Caco-2 (cell line): ENCODE measurements around the gene FAM89A. TPM values are rescaled to one million over a fixed set of nuclear protein-coding genes. Genes with fewer than 3 reads are reported as not detected.
"Not testable (repeated sequence)": the region's sequence is repeated elsewhere in the genome, so short reads cannot be mapped to it uniquely, and the experiment has no call there.

Experiments used
- BruUV-seq: library from RNA; stranded (reverse); fragments of 400-500 nt; replicated peaks from 2 replicates; lab custom pipeline; 2021; lab: Mats Ljungman, UMichigan
- CTCF ChIA-PET: fragments of 300-600 bp; sonication (Branson Sonifier 250); formaldehyde crosslinking; loops from one replicate; lab custom pipeline; 2022; ENCODE audit warnings: antibody characterized with exemption; lab: Charles Lee
- POLR2A ChIA-PET: fragments of 300-600 bp; sonication (Branson Sonifier 250); formaldehyde crosslinking; loops from one replicate; lab custom pipeline; 2022; ENCODE audit warnings: antibody characterized with exemption; lab: Charles Lee
- DNase-seq, 2 experiments: peaks; one replicate each; pipeline versions ENCODE4 v3.0.0 to v3.0.0-alpha.2; 2020 to 2022
- H3K27me3 ChIP-seq: replicated peaks from 2 replicates; pipeline ENCODE4 v1.6.0; 2011; ENCODE audit warnings: low read length; ENCODE audit not compliant: control insufficient read depth, insufficient read depth
- H3K36me3 ChIP-seq: 2 replicates; pipeline ENCODE4 v1.5.1; 2011; ENCODE audit warnings: low read length; ENCODE audit not compliant: control insufficient read depth, insufficient read depth
- H3K4me1 ChIP-seq: fragments of 250-450 bp; sonication (Bioruptor Pico); 2 replicates; pipeline ENCODE4 v1.5.1; 2020; ENCODE audit warnings: mild to moderate bottlenecking
- H3K4me3 ChIP-seq: 2 replicates; pipeline ENCODE4 v1.5.1; 2011; ENCODE audit warnings: low read depth, mild to moderate bottlenecking, control low read depth, low read length
- H3K9me3 ChIP-seq: fragments of 250-450 bp; sonication (Bioruptor Pico); 2 replicates; pipeline ENCODE4 v1.5.1; 2020; ENCODE audit warnings: mild to moderate bottlenecking, moderate library complexity
- H3K27ac Mint-ChIP-seq: one replicate; pipeline ENCODE4 v1.8.0; 2022; ENCODE audit warnings: mixed read lengths; ENCODE audit not compliant: unreplicated experiment
- H3K27me3 Mint-ChIP-seq: one replicate; pipeline ENCODE4 v1.8.0; 2022; ENCODE audit warnings: mixed read lengths; ENCODE audit not compliant: insufficient read depth, unreplicated experiment
- H3K36me3 Mint-ChIP-seq: one replicate; pipeline ENCODE4 v1.8.0; 2022; ENCODE audit warnings: mild to moderate bottlenecking, mixed read lengths; ENCODE audit not compliant: insufficient read depth, unreplicated experiment
- H3K4me1 Mint-ChIP-seq: one replicate; pipeline ENCODE4 v1.8.0; 2022; ENCODE audit warnings: low read depth, mixed read lengths; ENCODE audit not compliant: unreplicated experiment
- H3K4me3 Mint-ChIP-seq: one replicate; pipeline ENCODE4 v1.8.0; 2022; ENCODE audit warnings: mild to moderate bottlenecking, moderate library complexity, mixed read lengths; ENCODE audit not compliant: unreplicated experiment
- H3K9me3 Mint-ChIP-seq: one replicate; pipeline ENCODE4 v1.8.0; 2022; ENCODE audit warnings: mixed read lengths; ENCODE audit not compliant: unreplicated experiment
- intact Hi-C: fragments of 100-400 bp; cut with micrococcal nuclease; formaldehyde crosslinking; loops from one replicate; pipeline ENCODE4 v1.10.0; 2022; ENCODE audit not compliant: unreplicated experiment
- total RNA-seq: library from RNA; stranded (reverse); gene quantifications from 2 replicates; pipeline ENCODE4 v1.2.3, GENCODE V29; 2022
- TF ChIP-seq, protein P1 (sequence below), 2 experiments: fragments of 200-600 bp in 1 of 2; IDR thresholded peaks; 1 replicate in 1 of 2; 2 replicates in 1 of 2; pipeline versions ENCODE4 v1.5.1 to v1.8.0; 2011 to 2022; ENCODE audit warnings: antibody characterized with exemption in 1 of 2, control low read depth in 1 of 2, inconsistent platforms in 1 of 2, low read depth in 1 of 2, low read length in 1 of 2, mild to moderate bottlenecking in 1 of 2, moderate library complexity in 1 of 2; ENCODE audit not compliant: insufficient read depth in 1 of 2, severe bottlenecking in 1 of 2, unreplicated experiment in 1 of 2

The FAM89A gene
- total RNA-seq, 1 experiment from 2014 or later, result 44.2 TPM

- BruUV-seq, result no TSS peak
- no peaks in the 10 kb centered on the region for H3K9me3 ChIP-seq
- no peak overlapping the region for H3K27ac Mint-ChIP-seq
- no peaks in the 10 kb centered on the region for H3K9me3 Mint-ChIP-seq
- TF ChIP-seq, protein P1, sequence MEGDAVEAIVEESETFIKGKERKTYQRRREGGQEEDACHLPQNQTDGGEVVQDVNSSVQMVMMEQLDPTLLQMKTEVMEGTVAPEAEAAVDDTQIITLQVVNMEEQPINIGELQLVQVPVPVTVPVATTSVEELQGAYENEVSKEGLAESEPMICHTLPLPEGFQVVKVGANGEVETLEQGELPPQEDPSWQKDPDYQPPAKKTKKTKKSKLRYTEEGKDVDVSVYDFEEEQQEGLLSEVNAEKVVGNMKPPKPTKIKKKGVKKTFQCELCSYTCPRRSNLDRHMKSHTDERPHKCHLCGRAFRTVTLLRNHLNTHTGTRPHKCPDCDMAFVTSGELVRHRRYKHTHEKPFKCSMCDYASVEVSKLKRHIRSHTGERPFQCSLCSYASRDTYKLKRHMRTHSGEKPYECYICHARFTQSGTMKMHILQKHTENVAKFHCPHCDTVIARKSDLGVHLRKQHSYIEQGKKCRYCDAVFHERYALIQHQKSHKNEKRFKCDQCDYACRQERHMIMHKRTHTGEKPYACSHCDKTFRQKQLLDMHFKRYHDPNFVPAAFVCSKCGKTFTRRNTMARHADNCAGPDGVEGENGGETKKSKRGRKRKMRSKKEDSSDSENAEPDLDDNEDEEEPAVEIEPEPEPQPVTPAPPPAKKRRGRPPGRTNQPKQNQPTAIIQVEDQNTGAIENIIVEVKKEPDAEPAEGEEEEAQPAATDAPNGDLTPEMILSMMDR (IDR thresholded peaks at IDR 0.05; ENCODE audit: insufficient read depth in 1 of 2, low read depth in 1 of 2, low read length in 1 of 2, severe bottlenecking in 1 of 2, unreplicated experiment in 1 of 2), result no peak
- no peaks in the 10 kb centered on the region for H3K27me3 ChIP-seq
- no peak for DNase-seq
- ChIA-PET POLR2A (no interaction called here), CTCF (no interaction called here)
- peaks cover 15% of the 10 kb centered on the region for H3K36me3 Mint-ChIP-seq
- peaks cover 26% of the 10 kb centered on the region for H3K4me1 Mint-ChIP-seq
- no peaks in the 10 kb centered on the region; the same call in 1 of the 2 replicates for H3K36me3 ChIP-seq
- H3K4me1 ChIP-seq, result peaks cover 33% of the 10 kb centered on the region
- H3K4me3 Mint-ChIP-seq, result no peak overlapping the region
- intact Hi-C loops, result no loop called here
- no peaks in the 10 kb centered on the region for H3K27me3 Mint-ChIP-seq
- no peak overlapping the region for H3K4me3 ChIP-seq
Measured at GRCh38 chr1:231032963-231033362, 7.1 kb downstream of the FAM89A start.

- Mint-ChIP-seq H3K9me3 (no peaks in the 10 kb centered on the region), H3K4me3 (no peak overlapping the region), H3K27me3 (no peaks in the 10 kb centered on the region), H3K36me3 (peaks cover 19% of the 10 kb centered on the region), H3K4me1 (peaks cover 6% of the 10 kb centered on the region), H3K27ac (no peak overlapping the region)
- H3K4me1 ChIP-seq, result peaks cover 13% of the 10 kb centered on the region; the same call in 1 of the 2 replicates
- H3K27me3 ChIP-seq, result no peaks in the 10 kb centered on the region
- no peaks in the 10 kb centered on the region; the same call in 1 of the 2 replicates for H3K36me3 ChIP-seq
- H3K9me3 ChIP-seq, result no peaks in the 10 kb centered on the region
- no peak overlapping the region for H3K4me3 ChIP-seq
- CTCF ChIA-PET, result no interaction called here
- no peak for DNase-seq
- intact Hi-C loops, result no loop called here
- POLR2A ChIA-PET, result no interaction called here
- no TSS peak for BruUV-seq
- TF ChIP-seq, protein P1 (IDR thresholded peaks at IDR 0.05; ENCODE audit: insufficient read depth in 1 of 2, low read depth in 1 of 2, low read length in 1 of 2, severe bottlenecking in 1 of 2, unreplicated experiment in 1 of 2), result no peak
Measured at GRCh38 chr1:231029841-231030240, 10.2 kb downstream of the FAM89A start.

- H3K27ac Mint-ChIP-seq, BruUV-seq, POLR2A ChIA-PET, H3K4me3 Mint-ChIP-seq, H3K36me3 ChIP-seq, H3K27me3 ChIP-seq, CTCF ChIA-PET, H3K27me3 Mint-ChIP-seq, H3K9me3 Mint-ChIP-seq, H3K4me1 Mint-ChIP-seq, intact Hi-C loops, H3K9me3 ChIP-seq, DNase-seq, H3K4me3 ChIP-seq: not testable (repeated sequence)
- peaks cover 19% of the 10 kb centered on the region for H3K36me3 Mint-ChIP-seq
- peaks cover 13% of the 10 kb centered on the region; the same call in 1 of the 2 replicates for H3K4me1 ChIP-seq
Measured at GRCh38 chr1:231029247-231029646, 10.8 kb downstream of the FAM89A start.
